LNCaP clone FGC (cell line): Measurements from ENCODE around the gene BOLL.
"Not testable (repeated sequence)": the region's sequence is repeated elsewhere in the genome, so short reads cannot be mapped to it uniquely, and the experiment has no call there.

Source experiments
- DNase-seq: peaks from one replicate; pipeline ENCODE4 v3.0.0-alpha.2; 2011; ENCODE audit warnings: low read depth
- H3K4me3 ChIP-seq: 2 replicates; pipeline ENCODE4 v1.5.1; 2011; ENCODE audit warnings: mild to moderate bottlenecking, low read depth, low read length, control low read depth
- TF ChIP-seq, protein P1 (sequence below): IDR thresholded peaks from 2 replicates; pipeline ENCODE4 v1.5.1; 2012; ENCODE audit warnings: mild to moderate bottlenecking; ENCODE audit not compliant: control insufficient read depth, insufficient read depth; ENCODE audit errors: extremely low read depth

The BOLL gene

GRCh38 chr2:197784956-197785941 lies at the start of gene BOLL:
TSS of gene BOLL (minus strand) at chr2:197785319. CDS start at chr2:197781850, 3,469 bp downstream.
- peak within 1 kb of the TSS; percentile 23 for H3K4me3 ChIP-seq
- TF ChIP-seq, protein P1, sequence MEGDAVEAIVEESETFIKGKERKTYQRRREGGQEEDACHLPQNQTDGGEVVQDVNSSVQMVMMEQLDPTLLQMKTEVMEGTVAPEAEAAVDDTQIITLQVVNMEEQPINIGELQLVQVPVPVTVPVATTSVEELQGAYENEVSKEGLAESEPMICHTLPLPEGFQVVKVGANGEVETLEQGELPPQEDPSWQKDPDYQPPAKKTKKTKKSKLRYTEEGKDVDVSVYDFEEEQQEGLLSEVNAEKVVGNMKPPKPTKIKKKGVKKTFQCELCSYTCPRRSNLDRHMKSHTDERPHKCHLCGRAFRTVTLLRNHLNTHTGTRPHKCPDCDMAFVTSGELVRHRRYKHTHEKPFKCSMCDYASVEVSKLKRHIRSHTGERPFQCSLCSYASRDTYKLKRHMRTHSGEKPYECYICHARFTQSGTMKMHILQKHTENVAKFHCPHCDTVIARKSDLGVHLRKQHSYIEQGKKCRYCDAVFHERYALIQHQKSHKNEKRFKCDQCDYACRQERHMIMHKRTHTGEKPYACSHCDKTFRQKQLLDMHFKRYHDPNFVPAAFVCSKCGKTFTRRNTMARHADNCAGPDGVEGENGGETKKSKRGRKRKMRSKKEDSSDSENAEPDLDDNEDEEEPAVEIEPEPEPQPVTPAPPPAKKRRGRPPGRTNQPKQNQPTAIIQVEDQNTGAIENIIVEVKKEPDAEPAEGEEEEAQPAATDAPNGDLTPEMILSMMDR = no peak
- no peak for DNase-seq

DNA sequence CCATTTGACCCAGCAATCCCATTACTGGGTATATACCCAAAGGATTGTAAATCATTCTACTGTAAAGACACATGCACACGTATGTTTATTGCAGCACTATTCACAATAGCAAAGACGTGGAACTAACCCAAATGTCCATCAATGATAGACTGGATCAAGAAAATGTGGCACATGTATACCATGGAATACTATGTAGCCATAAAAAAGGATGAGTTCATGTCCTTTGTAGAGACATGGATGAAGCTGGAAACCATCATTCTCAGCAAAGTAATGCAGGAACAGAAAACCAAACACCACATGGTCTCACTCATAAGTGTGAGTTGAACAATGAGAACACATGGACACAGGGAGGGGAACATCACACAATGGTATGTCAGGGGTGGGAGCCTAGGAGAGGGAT lies 49.7 kb upstream of the BOLL start:
- H3K4me3 ChIP-seq, DNase-seq: not testable (repeated sequence)

DNA sequence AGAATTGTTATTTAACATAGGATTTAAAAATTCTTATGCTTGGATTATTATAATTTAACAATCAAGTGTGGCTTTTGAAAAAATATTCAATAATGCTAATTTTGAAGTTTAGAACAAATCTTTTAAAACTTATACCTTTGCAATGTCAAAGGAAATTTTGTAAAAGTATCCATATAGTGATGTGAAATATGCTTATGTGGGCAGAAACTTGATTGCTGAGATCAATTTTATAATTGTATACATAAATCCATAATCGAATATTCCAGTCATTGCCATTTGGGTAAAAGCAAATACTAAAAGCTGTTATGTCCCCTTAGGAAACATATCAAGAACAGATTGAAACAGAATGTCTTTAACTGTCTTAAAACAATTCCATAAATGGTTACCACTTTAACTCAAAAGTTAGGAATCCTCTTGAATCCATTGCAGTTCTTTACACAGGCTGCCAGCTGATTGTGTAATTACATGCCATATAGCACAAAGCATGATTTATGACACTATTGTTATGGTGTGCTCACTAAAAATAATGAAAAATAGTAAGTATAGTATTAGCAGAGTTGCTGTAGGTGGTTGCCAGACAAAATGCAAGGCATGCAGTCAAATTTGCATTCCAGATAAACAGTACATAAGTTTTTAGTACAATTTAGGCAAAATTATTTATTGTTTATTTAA lies 43.5 kb upstream of the BOLL start:
- TF ChIP-seq, protein P1 = no peak
- H3K4me3 ChIP-seq = no peak overlapping the region
- DNase-seq = no peak

GRCh38 chr2:197827618-197828017 lies 42.5 kb upstream of the BOLL start:
- TF ChIP-seq, protein P1 = no peak
- DNase-seq = no peak
- no peak overlapping the region for H3K4me3 ChIP-seq

DNA sequence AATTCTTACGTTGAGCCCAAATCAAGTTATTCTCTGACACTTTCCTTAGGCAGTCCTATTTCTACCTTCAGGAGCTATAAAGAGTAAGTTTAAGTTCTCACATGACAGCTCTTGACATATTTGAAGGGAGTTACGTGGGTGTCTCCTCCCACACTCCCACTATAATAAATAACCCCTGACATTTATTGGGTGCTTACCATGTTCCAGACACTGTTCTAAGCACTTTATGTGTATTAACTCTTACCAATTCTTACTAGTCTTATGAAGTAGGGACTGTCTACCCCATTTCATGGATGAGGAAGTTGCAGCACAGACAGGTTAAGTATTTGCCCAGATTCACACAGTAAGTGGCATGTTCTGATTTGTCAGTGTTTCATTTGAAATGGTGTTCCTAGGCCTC lies 37.2 kb upstream of the BOLL start:
- DNase-seq = no peak
- no peak overlapping the region for H3K4me3 ChIP-seq
- TF ChIP-seq, protein P1 = no peak

GRCh38 chr2:197821550-197822289 lies 36.6 kb upstream of the BOLL start:
- TF ChIP-seq, protein P1 = no peak
- no peak for DNase-seq
- no peak overlapping the region for H3K4me3 ChIP-seq

DNA sequence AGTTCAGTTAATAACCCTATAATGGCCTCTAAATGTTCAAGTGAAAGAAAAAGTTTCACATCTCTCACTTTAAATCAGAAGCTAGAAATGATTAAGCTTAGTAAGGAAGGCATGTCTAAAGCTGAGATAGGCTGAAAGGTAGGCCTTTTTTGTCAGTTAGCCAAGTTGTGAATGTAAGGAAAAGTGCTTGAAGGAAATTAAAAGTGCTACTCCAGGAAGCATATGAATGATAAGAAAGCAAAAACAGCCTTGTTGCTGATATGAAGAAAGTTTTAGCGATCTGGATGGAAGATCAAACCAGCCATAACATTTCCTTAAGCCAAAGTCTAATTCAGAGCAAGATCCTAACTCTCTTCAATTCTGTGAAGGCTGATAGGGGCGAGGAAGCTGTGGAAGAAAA lies 29.4 kb upstream of the BOLL start:
- H3K4me3 ChIP-seq = no peak overlapping the region
- no peak for DNase-seq
- TF ChIP-seq, protein P1 = no peak
